IPS DF 4.7 (cell line): ENCODE data around the gene PPARA.
"Not testable (repeated sequence)": the region's sequence is repeated elsewhere in the genome, so short reads cannot be mapped to it uniquely, and the experiment has no call there.

ENCODE experiments used
- DNase-seq: peaks from one replicate; pipeline ENCODE4 v3.0.0-alpha.2; 2013; ENCODE audit warnings: low spot score; ENCODE audit errors: extremely low read depth

Gene PPARA

GRCh38 chr22:46125816-46126765, 24.2 kb upstream of the PPARA start:
- no peak for DNase-seq

DNA sequence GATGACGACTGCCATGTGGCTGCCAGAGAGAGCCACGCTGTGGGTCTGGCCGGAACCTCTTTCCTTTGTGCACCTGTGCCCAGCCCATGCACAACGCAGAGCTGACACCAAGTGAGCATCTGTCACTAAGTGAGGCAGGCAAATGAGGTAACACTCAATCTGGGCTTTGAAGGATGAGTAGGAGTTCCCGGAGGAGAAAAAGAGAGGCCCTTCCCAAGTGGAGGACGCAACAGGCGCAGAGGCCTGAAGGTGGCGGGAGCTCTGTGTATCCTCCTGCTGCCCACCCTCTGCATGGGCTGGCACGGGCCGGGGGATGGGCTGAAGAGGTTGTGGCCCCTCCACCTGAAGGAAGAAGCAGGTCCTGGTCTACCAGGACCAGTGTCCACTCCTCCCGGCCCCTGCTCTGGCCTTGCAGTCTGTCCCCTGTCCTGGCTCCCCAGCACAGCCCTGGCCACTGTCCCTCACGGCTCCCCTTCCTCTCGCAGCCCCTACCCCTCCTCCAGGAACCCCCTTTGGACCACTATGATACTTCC, 23.4 kb upstream of the PPARA start:
- DNase-seq: no peak

DNA sequence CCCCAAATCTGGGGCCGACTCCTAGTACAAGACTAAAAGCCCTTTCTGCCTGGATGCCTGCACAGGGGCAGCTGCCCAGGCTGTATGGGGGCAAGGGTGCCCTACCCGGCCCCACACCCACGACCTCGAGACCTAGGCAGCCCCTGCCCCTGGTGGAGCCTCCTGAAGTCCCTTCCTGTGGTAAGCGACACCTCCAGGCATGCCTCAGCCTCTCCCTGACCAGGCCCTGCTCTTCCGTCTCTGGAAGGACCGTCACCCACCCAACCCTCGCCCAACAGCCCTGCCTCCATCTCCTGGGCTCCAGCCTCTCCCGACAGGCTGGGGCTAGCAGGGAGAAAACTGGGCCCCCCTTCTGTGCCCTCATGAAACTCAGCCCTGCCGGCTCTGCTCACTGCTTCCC, 22.8 kb upstream of the PPARA start:
- no peak for DNase-seq

DNA sequence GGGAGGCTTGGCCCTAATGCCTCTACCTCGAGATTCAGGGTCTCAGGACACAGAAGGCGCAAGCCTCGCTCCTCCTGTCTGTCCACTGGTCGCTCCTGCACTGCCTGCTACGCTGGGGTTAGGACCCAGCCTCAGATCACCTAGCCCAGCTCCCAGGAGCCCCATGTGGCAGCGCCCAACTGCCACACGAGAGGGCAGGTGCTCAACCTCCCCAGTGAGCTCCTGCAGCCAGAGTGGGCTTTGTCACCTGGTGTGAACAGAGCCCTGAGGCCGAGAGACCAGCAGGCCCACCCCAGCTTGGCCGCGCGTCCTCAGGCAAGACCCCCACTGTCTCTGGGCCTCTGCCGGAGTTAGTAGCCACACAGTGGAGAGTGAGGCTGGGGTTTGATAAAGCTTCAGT, 21.7 kb upstream of the PPARA start:
- no peak for DNase-seq

DNA sequence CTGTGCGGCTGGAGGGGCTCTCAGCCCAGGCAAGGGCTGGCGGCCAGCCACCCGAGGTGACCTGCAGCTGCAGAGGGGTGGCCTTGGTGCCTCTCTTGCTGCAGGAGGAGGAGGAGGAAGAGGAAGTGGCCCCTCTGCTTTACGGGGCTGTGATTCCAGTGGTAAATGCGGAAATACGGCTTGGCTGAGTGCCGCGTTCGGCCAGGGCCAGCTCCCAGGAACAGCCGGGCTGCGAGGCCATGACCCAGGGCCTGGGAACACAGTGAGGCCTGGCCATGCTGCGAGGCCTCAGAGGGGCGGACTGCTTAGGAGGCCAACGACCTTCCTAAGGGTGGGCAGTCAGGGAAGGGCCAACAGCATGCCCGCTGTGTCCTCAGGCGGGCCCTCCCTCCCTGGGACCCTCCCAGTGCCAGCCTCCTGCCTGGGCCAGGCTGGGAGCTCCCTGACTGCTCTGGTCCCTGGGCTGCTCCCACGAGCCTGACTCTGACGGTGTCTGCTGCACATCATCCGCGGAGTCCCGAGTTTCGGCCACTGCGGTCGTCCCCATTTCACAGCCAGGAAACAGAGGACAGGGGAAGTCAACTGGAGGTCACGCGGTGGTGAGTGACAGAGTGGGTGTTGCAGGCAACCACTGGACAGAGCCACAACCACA, 20.8 kb upstream of the PPARA start:
- no peak for DNase-seq

DNA sequence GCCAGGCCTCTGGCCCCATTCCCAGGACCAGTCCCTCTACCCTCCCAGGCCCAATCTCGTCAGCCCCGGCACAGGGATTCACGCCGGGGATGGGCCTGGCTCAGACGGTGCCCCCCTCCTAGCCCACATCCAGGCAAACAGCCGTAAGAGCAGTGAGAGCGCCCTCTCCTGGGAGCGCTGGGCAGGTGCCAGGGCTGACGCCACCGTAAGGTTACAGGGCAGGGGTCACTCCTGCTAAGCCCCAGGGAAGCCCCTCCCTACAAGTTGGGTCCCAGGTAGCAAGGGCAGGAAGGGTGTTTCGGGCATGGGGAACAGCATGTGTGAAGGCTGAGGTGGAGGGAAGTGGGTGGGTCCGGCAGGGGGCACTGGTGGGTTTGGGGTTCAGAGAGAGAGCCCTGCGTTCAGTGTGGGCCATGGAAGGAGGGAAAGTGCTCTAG, 19.2 kb upstream of the PPARA start:
- DNase-seq: no peak

GRCh38 chr22:46132193-46132829, 18.0 kb upstream of the PPARA start:
- not testable (repeated sequence) for DNase-seq

- DNase-seq: no peak
Measured at GRCh38 chr22:46132830-46133587, 17.3 kb upstream of the PPARA start.

DNA sequence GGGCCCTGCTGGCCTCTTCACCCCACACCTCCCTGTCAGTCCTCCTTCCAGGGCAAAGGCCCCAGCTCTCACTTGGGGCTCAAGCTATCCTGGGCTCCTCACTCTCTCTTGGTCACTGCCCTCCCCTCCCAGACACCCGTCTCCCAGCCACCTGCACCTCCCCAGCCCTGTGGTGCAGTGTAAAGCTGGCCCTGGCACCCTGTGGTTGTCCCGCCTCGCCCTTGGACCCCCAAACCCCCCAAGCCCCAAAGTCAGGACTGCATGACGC, 16.8 kb upstream of the PPARA start:
- no peak for DNase-seq

- DNase-seq: no peak
Measured at GRCh38 chr22:46134111-46134705, 16.1 kb upstream of the PPARA start.

GRCh38 chr22:46135611-46136485, 14.5 kb upstream of the PPARA start:
- no peak for DNase-seq

GRCh38 chr22:46136486-46137217, 13.7 kb upstream of the PPARA start:
- DNase-seq: no peak

DNA sequence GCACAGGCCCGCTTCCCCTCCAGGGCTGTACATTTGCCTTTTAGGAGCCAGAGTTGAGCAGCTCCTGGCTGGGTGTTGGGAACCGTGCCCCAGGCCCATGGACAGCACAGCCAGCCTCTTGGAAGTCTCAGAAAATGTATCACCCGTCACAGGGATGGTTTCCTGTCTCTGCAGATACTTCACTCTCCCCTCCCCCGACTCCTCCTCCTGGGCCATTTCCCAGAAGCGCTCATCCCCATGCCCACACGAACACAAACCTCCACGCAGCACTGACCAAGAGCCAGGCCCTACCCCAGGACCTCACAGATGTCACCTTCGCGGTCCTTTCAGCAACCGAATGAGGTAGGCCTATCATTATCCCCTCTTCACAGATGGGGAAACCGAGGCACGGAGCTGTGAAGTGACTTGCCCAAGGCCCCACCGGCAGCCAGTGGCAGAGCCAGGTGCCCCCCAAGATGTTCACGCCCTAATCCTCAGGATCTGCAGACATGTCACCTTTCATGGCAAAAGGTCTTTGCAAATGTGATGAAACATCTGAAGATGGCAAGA, 13.0 kb upstream of the PPARA start:
- DNase-seq: no peak

DNA sequence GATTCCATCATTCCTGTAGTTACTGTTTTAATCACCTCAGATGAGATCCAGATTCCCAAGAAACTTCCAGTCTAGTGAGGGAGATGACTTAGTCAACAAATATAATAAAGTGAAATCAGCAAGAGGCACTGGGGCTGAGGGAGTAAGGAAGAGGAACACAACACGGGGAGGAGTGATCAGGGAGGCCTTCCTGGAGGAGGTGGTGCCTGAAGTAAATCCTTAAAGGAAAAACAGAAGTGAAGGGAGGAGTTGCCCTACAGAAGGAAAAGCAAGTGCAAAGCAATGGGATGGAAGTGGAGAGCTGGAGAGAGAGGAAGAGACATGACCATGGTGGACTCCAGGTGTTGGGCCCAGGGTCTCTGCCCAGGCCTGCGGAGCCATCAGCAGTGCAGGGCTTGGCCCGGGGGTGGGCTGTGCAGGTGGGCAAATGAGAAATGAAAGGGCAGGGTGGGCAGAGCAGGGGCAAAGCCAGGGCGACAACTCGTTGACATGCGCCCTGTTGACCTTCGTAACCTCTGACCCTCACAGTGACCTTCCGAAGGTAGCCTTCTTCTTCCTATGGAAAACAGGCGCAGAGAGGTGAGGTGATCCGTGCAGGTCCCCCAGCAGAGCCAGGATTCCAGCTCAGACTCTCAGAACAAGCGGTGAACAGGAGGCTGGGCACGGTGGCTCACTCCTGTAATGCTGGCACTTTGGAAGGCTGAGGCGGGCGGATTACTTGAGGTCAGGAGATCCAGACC, 12.1 kb upstream of the PPARA start:
- DNase-seq: no peak

- not testable (repeated sequence) for DNase-seq
Measured at GRCh38 chr22:46139417-46139816, 10.9 kb upstream of the PPARA start.

DNA sequence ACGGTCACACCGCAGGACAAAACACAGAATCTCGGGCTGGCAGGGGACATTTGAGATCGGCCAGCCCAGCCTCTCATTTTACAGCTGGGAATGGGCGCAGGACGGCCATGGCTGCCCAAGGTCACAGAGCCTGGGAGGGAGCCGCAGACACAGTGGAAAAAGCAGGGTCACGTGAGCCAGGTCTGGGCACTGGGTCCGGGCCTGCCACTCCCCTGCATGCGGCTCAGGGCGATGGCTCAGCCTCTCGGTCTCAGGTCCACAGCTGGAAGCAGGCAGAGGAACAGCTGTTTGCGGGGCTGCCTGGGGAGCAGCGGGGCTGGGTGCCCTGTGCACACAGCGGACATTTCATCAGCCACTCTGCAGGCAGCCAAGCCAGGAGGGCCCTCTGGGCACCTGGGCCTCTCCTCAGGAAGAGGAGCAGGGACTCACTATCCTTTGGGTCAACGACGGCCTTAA, 10.4 kb upstream of the PPARA start:
- DNase-seq: no peak

- no peak for DNase-seq
Measured at GRCh38 chr22:46140989-46141928, 9.1 kb upstream of the PPARA start.
